IPS DF 4.7 (cell line): Measurements from ENCODE around the gene TTC32.

Experiments used
- DNase-seq: peaks from one replicate; pipeline ENCODE4 v3.0.0-alpha.2; 2013; ENCODE audit warnings: low spot score; ENCODE audit errors: extremely low read depth

Gene TTC32

GRCh38 chr2:19854596-19855541, 46.9 kb downstream of the TTC32 start:
- no peak for DNase-seq

DNA sequence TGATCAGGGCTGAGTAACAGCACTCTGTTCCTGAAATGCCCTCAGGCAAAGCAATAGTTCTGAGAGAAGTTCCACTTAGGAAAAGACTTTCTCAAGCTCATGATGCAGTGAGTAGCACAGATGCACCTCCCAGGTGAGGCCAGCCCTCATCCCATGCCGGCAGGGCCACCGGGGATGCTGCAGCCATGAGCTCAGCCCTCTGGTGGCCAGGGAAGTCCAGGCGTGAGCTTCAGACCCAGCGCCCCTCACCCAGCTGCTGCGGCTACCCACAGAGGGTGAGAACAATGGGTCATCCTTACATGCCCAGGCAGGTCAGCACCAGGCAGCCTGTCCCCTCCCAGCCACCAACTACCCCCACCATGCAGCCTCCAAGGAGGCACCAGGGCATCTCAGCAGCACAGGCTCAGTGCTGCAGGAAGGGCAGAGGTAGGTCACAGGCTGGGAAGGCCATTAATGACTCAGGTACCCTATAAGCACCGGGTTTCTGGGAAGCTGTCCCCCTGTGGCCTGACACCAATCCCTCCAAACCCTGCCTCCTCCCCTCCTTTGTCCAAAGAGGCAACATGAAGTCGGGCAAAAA, 50.6 kb downstream of the TTC32 start:
- no peak for DNase-seq

DNA sequence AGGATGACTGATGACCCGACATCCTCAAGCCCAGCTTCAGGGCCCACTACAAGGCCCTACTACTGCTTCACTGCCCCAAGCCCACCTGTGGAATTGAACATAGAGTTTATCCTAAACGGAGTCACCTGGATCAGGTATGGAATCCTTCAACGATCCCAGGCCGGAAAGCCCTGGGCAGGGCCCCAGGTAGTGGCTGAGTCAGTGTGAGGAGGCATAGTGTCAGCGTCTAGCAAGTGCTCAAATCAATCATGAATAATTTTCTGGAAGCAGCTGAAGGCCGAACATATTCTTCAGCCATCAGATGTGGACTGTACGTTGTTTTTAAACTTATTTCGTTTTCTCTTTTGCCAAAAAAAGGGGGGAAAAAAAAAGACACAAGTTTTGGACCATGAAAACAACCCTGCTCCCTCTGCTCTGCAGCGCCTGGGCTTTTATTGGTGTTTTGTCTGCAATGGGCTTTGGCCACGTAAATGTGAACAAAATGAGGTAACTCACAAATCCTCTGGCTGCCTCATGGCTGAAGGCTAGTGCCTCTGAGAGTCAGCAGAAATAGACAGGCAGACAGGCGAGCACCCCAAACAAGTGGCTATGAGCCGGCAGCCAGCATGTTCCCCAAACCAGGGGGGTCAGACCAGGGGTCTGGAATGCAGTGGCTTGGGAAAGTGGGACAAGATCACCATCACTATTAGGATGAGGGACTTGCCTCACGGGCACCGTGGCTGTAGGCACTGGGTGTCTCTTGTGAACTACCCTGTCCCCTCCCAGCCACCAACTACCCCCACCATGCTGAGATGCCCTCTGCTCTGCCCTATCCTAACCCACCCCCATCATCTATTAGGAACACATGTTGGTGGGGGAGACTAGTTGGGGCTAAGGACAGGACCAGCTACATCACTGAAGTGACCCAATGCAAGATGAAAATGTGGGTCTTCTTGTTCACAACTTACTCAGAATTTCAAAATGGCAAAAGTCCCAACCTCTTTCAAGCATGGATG, 51.4 kb downstream of the TTC32 start:
- no peak for DNase-seq

DNA sequence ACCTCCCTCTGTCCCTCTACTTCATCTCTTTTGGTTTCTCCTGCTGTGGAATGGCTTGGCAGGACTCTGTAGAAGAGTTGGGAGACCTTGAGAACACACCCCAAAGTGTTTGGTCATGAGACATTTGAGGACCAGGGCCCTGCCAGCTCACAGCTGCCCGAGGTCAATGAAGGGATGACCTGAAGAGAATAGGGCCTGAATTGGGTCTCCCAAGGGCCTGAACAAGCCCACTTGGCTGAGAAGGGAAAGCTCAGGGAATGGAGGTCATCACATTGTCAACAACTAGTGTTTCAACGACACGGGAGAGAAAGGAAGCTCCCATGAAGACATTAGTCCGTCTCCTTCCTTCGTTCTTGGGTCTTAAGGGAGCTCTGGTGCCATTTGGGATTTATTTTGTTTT, 52.8 kb downstream of the TTC32 start:
- DNase-seq = no peak

DNA sequence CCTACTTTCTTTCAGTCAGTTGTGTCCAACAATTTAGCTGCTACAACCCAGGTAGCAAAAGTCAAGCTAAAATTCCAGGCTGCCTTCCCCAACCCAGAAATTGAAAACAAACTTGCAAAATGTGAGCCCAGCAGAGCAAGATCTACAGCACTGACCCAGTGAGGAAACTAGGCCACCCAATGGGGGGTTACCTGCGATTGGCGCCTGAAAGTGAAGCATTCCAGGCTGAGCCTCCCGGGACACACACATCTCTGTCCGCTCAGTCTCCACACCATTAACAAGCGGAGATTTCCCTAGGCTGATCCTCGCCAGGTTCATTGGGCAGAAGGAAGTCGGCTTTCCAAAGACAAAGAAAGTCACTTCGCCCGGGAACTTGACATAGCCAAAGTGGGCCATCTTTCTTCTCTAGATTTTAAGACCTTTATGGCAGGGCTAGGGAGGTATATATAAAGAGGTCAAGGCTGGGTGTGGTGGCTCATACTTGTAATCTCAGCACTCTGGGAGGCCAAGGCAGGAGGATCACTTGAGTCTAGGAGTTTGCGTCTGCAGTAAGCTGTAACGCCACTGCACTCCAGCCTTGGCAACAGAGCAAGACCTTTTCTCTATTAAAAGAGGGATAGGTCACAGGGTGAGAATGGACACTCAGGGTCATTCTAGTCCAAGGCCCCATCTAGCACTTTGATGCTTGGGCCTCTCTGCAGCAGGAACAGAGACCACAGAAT, 53.6 kb downstream of the TTC32 start:
- DNase-seq = no peak

GRCh38 chr2:19847486-19847885, 54.3 kb downstream of the TTC32 start:
- DNase-seq = no peak
